ENCODE results near the gene BIRC2. TPM values are rescaled to one million over a fixed set of nuclear protein-coding genes. Genes with fewer than 3 reads are reported as not detected.

The BIRC2 gene
- total RNA-seq, 1 experiment from 2014 or later: 32.6 TPM

GRCh38 chr11:102307727-102308038 is 39.3 kb upstream of the BIRC2 start:
- ChIA-PET RAD21 (ENCODE audit: low non-redundant PET in 1 of 2, low total read pairs in 2 of 2, uncharacterized antibody in 2 of 2, unreplicated experiment in 2 of 2) (no interaction called here), POLR2A (no interaction called here), CTCF (interaction anchor here (1.1 to 3.6 kb wide), 2 partner anchors 14 to 359 kb away, joined by 3 to 17 read pairs; no protein-coding TSS in a partner anchor)
- Histone ChIP-seq H3K9ac (ENCODE audit: low read length) (no peak overlapping the region), H3K9me3 (ENCODE audit: control insufficient read depth in 1 of 2, insufficient read depth in 1 of 2, low read depth in 1 of 2, low read length in 2 of 2) (no peaks in the 10 kb centered on the region), H3K4me1 (ENCODE audit: control insufficient read depth in 1 of 2, insufficient read depth in 2 of 2, low read length in 2 of 2) (peaks cover 9 to 27% of the 10 kb centered on the region in 2 experiments), H3K4me3 (replicated peaks in 1 of 2; ENCODE audit: low read depth in 1 of 2, low read length in 2 of 2) (no peak overlapping the region), H3K27ac (ENCODE audit: low read depth, low read length) (no peak overlapping the region), H3K36me3 (ENCODE audit: control insufficient read depth in 1 of 2, insufficient read depth in 2 of 2, low read length in 2 of 2) (no peaks in the 10 kb centered on the region), H3K4me2 (ENCODE audit: low read length) (no peak overlapping the region), H3K27me3 (ENCODE audit: insufficient read depth, low read length) (no peaks in the 10 kb centered on the region), H2AFZ (ENCODE audit: low read depth, low read length, poor library complexity, severe bottlenecking) (peak overlapping the region; percentile 95), H3K79me2 (ENCODE audit: insufficient read depth, low read length) (no peaks in the 10 kb centered on the region), H3K9me2 (ENCODE audit: insufficient read depth) (no peaks in the 10 kb centered on the region), H4K20me1 (ENCODE audit: insufficient read depth) (no peaks in the 10 kb centered on the region)
- intact Hi-C loops (cut with micrococcal nuclease): no loop called here
- DNase-seq (ENCODE audit: low read depth, low spot score) (no peak), ATAC-seq (no peak)
- no TSS peak for BruUV-seq (replicated peaks)
- TF ChIP-seq ZFX (IDR thresholded peaks at IDR 0.05) (no peak), ATF3 (IDR thresholded peaks at IDR 0.05) (no peak), TCF7L2 (IDR thresholded peaks at IDR 0.05; ENCODE audit: borderline replicate concordance, extremely low read depth, insufficient read depth, insufficient read length) (no peak), POLR2AphosphoS5 (IDR thresholded peaks at IDR 0.05; ENCODE audit: low read depth, low read length) (no peak), JUND (IDR thresholded peaks at IDR 0.05) (no peak), SRF (IDR thresholded peaks at IDR 0.05; ENCODE audit: low read depth) (no peak), CBX3 (IDR thresholded peaks at IDR 0.05; ENCODE audit: low read depth) (no peak), ZNF274 (IDR thresholded peaks at IDR 0.05; ENCODE audit: low read depth, low read length) (no peak), EZH2 (IDR thresholded peaks at IDR 0.05) (no peak), YY1 (IDR thresholded peaks at IDR 0.05; ENCODE audit: extremely low read depth, insufficient replicate concordance, low read depth, low read length) (no peak), MAX (IDR thresholded peaks at IDR 0.05) (no peak), EZH2phosphoT487 (IDR thresholded peaks at IDR 0.05; ENCODE audit: borderline replicate concordance) (no peak), ELF1 (IDR thresholded peaks at IDR 0.05; ENCODE audit: borderline replicate concordance, low read depth) (no peak), CTCF (IDR thresholded peaks at IDR 0.05 in 2 of 3, conservative IDR thresholded peaks at IDR 0.05 in 1 of 3; ENCODE audit: borderline replicate concordance in 1 of 3, insufficient read depth in 1 of 3, low read depth in 2 of 3, low read length in 2 of 3) (no peak), REST (IDR thresholded peaks at IDR 0.05; ENCODE audit: low read depth) (no peak), CEBPB (IDR thresholded peaks at IDR 0.05; ENCODE audit: low read depth) (no peak), POLR2A (IDR thresholded peaks at IDR 0.05; ENCODE audit: borderline replicate concordance, extremely low read depth, insufficient read depth, insufficient read length) (no peak), SIN3A (IDR thresholded peaks at IDR 0.05; ENCODE audit: low read depth) (no peak), FOSL1 (IDR thresholded peaks at IDR 0.05; ENCODE audit: low read depth) (no peak), SP1 (IDR thresholded peaks at IDR 0.05; ENCODE audit: low read depth) (no peak)

Measured in HCT116 (cell line).